ENCODE results near the gene TAF5L.
"Not testable (repeated sequence)": the region's sequence is repeated elsewhere in the genome, so short reads cannot be mapped to it uniquely, and the experiment has no call there.

The TAF5L gene

DNA sequence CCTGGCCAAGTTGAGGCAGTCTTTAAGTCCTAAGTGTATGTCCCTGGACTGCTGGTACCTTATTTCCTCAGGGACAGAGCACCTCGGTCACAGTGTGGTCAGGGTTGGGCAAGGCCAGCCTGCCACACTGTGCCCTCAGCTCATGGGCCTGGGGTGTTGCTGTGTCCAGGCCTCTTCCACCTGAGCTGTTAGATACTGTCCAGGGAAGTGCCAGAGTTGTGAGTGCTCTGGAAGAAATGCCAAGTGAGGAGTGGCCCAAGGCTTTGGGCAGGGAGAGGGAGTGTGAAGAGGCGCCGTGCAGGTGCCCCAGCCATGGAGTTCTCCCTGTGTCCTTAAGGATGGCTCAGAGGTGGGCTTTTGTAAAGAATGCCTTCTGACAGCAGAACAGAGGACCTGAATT, 15.4 kb upstream of the TAF5L start:
- DNase-seq, result no peak

DNA sequence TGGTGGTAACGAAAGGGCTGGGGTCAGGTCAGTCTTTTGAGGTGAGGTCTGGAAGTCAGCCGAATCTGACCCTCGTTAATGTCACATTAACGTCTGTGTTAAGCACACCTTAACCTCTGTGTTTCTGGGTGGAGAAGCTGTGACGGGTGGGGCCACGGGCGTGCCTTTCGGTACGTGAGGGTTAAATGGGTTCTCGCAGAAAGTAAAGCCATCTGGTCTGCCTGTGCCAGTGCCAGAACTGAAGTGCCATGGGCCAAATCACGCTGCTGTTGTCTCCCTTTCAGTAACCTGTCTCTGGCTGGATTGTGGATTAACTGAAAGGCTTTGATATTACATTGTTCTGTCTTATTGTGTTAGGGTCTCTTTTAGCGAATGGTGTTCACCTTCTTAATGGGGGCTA, 14.5 kb upstream of the TAF5L start:
- DNase-seq, result no peak

DNA sequence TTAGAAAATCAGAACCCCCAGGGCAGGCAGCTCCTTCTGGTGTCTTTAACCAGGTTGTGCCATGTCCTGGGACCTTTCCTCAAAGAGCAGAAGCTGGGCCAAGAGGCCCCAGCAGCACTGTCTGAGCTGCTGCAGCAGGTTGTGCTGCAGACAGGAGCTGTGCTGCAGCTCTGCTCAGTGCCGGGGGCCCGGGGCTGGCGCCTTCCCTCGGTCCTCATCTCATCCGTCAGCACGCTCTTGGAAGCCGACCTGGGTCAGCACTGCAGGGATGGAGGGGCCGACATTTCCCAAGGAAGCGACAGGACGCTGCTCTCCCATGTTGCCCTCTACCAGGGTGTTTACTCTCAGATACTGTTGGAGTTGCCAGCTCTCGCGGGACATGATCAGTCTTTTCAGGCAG, 11.8 kb upstream of the TAF5L start:
- no peak for DNase-seq

DNA sequence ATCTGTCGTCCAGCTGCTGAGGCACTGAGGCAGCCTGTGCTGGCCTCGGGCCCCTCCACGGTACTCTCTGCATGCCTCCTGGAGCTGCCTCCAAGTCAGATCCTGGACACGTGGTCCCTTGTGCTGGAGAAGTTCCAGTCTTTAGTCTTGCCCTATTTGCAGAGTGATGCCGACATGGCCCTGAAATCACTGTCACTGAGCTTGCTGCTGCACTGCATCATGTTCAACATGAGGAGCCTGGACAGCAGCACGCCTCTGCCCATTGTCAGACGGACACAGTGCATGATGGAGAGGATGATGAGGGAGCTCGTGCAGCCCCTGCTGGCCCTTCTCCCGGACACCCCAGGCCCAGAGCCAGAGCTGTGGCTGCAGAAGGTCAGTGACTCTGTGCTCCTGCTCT, 10.1 kb upstream of the TAF5L start:
- DNase-seq, result no peak

DNA sequence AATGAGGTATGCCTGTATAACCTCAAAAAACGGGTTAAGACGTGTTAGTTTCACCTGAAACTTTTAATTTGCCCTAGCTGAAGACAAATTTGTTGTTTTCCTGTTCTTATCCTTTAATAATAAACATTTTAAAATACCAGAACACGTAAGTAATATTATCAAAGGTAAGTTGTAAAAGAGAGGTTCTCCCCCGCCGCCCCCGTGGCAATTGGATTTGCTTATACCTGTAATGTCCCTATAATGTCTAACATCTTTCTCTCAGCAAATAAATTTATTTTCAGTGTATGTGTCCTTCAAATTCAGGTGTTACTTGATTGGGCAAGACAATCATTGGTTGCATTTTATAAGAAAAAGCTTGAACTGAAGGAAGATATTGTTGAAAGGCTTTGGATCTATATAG, 6.0 kb upstream of the TAF5L start:
- DNase-seq, result no peak

DNA sequence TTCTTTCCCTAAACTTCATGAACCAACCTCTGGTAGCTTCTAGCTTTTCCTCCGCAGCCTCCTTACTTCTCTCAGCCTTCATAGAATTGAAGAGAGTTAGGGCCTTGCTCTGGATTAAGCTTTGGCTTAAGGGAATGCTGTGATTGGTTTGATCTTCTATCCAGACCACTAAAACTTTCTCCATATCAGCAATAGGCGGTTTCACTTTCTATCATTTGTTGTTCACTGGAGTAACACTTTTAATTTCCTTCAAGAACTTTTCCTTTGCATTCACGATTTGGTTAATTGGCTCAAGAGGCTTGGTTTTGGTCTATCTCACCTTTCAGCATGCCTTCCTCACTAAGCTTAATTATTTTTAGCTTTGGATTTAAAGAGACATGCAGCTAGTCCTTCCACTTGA, 5.2 kb upstream of the TAF5L start:
- DNase-seq, result no peak

DNA sequence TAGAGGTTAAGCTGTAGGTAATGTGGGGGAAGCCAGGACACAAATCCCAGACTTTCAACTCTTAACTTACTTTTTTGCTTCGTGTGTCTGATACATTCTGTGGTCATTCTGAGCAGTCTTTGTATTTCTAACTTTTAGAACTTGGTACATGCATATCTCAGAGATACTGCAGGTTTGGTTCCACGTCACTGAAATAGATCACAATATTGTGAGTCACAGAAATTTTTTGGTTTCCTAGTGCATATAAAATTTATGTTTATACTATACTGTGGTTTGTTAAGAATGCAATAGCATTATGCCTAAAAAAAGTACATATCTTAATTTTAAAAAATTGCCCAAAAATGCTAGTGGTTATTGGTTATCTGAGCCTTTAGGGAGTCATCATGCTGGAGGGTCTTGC, 3.3 kb upstream of the TAF5L start:
- DNase-seq, result no peak

DNA sequence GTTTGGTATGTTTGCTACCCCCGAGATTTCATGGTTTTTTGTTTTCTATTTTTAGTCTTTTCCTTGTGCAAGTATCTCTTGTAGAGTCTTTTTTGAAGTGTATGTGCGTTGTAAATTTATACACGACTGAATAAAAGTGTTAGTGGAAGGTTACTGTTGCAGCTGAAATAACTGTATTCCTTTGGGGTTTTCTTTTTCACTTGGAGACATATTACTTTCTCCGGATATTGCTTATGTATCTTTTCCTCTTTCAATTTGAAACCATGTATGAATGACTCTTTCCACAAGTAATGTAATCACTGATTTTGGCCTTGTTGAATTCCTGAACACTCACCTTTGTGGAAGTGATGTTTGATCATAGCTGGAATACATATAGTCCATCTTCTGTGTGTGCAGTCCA, 1.1 kb upstream of the TAF5L start:
- no peak for DNase-seq

DNA sequence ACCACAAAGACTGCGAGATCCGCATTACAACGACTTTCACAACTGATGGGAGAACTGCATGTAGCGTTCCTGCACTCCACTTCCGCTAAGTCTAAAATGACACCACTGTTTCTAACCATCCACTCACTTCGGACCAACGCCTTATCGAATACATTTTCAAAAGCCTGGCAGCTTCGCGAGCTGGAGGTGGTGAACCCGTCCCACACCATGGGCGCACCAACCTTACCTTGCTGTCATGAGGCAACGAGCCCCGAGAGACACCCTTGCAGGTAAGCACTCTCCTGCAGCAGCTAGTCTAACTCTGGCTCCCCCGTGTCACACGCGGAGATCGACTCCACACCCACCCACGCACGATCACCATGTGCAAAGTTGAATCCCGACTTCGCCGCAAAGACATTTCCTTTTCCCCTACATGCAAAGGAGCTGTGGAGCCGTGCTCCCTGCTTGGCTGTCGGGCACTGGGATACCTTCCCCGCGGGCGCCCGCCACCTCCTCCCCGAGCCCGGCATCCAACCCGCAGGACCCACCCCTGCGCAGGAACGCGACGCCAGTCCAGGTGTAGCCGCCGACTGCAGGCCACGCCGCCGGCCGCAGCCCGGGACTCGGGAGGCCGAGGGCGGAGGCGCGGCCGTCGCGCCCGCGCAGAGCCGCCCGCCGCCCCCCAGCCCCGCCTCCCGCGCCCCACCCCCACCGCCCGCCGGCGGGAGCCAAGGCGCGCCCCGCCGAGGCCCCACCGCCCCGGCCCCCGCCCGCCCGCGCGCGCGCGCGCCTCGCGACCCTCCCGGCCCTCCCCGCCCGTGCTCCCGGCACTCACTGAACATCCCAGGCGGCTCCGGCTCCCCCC, 629 bp downstream of the TAF5L start:
- DNase-seq, result peak; percentile 59 to 62

DNA sequence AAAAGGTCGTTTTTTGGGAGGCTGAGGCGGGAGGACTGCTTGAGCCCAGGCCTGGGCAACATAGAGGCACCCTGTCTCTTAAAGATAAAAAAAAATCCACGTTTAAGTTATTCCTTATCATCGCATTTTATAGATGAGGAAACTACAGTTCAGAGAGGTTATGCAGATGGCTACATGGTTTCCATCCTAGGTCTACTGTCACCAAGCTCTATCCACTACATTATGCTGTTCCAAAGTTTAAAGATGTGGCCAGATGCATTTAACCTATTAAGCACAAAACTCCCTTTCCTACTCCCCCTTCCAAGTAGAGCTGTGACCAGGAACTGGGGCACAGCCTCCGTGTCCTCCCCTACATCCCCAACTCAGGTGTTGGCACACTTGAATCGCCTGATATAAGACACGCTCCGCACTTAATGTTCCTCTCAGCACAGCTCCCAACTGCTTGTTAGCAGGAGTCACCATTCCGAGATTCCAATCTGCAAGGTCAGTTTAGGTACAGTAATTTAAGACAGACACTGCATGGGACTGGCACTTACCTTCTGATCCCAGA, 1.3 kb downstream of the TAF5L start:
- no peak for DNase-seq

DNA sequence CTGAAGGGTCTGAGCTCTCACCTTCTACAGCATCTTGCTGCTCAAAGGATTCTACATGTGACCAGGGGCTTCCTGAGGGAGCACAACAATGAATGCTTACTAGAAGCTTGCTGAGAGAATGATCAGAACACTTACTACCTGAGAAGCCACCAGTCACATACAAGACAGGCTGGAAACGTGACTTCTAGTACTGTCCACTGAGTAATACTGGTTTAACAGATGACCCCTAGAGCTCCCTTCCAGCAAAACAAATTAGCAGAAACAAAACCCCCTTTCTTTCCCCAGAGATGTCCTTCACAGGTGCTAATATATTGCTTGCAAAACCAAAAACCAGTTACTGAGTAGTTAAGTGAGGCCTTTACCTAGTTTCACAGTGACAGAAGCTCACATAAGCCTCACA, 2.1 kb downstream of the TAF5L start:
- DNase-seq, result no peak

DNA sequence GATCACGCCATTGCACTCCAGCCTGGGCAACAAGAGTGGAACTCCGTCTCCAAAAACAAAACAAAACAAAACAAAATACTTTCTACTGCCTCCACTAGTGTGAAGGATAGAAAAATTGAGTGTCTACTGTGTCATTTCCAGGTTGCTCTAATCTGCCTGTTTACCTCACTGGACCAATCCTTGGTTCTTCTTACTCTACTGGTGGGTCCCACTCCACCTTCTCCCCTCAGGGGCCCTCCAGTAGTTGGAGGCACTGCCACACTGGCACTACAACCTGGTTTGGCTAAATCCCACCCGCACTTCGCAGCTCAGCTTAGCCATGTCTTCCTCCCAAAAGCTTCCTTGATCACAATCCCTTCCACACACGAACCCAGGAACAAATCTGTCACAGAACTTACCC, 2.7 kb downstream of the TAF5L start:
- no peak for DNase-seq

DNA sequence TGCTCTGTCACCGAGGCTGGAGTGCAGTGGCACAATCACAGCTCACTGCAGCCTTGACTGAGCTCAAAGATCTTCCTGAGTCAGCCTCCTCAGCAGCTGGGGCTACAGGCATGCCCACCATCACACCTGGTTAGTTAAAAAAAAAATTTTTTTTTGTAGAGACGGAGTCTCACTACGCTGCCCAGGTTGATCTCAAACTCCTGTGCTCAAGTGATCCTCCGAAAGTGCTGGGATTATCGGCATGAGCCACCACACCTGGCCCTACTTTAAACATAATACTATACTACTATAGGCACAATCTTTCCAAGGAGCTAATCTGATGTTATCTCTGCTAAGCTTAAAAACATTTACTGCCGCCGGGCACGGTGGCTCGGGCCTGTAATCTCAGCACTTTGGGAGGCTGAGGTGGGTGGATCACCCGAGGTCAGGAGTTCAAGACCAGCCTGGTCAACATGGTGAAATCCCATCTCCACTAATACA, 3.2 kb downstream of the TAF5L start:
- DNase-seq, result not testable (repeated sequence)

DNA sequence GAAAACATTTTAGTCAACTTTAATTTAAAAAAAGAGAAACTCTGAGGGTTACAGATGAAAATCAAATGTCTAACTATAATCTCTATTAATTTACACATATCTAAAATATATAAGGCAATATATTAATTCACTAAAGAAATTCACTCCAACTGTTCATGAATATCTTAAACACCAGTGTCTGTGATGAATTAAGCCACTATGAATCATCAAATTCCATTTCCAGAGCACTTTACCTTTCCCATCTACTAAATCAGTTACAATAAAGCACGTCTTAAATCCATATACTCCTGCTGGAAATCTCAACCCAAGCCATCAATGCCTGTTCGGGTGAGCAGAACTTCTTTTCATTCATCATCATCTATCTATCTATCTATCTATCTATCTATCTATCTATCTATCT, 4.3 kb downstream of the TAF5L start:
- no peak for DNase-seq

DNA sequence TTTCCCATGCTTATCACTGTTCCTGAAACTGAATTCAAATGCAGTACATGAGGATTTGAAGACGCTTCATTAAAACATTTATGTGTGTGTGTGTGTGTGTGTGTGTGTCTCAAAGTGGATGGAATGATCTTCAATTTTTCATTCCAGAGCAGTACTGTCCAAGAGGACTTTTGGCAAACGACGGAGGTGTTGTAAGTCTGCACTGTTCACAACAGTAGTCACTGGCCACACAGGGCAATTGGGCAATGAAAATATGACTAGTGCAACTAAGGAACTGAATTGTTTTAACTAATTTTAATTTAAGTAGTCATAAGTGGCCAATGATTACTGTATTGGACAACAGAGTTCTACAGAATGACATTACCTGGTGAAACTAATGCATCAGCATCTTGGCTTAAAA, 5.0 kb downstream of the TAF5L start:
- no peak for DNase-seq

DNA sequence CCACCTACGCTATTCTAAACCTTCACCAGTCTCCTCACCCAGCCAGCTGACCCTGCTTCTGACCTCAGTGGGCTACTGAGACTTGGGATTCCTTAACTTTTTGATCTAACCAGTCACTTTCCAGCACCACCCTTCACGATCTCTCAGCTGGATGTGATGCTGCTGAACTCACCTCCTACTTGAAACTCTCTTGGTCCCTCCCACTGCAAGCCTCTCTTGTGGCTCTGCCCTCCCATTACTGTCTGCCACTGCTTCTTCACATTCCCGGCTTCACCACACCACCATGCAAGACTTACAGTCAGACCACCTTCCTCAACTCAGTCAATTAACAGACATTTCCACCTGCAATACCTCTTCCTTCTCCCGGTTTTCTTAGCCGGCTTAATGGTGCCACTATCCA, 6.3 kb downstream of the TAF5L start:
- DNase-seq, result no peak

DNA sequence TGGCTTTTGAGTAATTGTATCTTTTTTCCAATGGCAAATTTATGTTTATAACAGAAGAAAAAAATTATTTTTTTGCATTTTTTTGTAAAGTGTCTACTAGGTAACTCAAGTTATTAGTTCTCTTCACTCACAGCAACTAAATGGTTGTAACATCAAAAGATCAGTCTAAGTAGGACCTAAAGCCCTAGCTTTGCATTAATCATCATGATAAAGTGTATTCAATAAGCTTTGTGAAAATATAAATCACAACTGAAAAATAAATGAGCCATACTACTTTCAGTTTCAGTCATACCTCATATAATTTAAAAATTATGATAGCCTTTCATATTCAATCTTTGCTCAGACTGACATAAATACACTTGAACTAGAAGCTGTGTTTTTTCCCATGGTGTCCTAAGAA, 6.9 kb downstream of the TAF5L start:
- DNase-seq, result no peak

DNA sequence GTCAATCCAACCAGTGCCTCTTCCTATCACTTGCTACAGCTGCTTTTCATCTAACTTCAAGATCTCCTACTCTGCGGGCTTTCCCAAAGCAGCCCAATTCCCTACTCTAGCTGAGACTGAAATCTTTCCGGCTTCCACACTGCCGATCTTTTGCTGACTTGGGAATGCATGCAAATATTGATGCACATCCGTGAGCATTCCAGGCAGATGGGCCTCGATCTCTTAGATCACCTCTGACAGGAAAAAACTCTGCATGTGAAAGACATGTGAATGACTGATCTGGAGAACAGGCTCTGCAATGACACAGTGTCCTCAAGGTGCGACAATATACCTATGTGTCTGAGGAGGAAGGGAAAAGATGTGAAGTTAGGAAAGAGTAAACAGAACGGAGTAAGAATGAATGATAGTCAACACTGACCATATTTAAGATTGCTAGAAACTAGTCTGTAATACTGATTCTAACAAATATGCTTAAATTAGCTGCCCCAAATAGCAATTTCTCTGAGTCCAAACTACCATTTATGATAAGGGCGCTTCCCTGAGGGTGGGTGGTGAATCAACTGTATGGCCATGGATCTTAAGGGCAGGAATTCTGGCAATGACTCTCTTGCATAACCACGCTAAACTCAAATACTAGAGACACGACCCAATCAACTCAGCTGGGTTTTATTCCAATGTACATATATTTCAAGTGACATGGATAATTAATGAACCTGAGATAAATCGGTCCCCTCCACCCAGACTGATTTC, 8.4 kb downstream of the TAF5L start:
- DNase-seq, result no peak

DNA sequence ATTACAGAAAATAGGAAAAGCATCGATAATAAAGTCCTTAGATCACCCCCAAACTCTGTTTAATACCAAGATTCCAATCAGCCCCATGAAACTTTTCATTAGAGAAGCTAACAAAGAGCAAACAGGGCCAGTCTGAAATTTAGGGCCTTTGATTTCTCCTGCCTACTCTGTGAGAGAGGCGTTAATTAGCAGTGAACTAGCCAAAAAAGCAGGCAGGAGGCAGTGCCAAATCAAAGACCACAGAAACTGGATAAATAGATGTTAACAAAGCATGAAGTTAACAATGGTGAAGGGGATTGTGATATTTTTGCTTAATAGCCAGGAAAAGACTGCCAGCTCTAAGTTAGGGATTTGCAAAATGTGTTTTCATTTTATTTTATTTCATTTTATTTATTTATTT, 11.2 kb downstream of the TAF5L start:
- no peak for DNase-seq

DNA sequence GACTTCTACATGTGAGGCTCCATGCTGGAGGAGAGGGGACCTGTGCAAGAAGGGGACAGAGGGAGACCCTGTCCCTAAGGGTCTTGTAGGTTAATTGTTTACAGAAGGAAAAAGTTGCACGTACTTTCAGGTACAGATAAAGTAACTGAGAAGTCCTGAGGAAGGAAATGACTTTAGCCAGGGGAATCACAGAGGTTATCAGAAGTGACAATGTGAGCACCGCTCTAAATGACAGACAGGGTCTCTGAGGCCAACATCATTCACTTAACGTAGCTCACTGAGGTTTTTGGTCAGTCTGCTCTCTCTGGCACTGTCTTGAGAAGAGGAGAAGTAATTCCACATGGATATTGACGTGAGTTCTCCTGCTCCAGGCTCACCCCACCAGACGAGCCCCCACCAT, 12.0 kb downstream of the TAF5L start:
- DNase-seq, result no peak

DNA sequence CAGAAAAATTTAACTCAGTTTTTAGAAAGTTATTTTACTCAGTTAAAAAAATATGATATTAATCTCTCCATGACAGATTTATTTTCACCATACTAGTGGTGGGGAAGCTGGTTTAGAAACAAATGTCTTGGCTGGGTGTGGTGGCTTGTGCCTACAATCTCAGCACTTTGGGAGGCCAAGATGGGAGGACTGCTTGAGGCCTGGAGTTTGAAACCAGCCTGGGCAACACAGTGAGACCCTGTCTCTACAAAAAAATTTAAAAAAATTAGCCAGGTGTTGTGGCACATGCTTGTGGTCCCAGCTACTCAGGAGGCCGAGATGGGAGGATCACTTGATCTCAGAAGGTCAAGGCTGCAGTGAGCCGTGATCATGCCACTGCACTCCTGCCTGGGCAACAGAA, 17.3 kb downstream of the TAF5L start:
- DNase-seq, result no peak

DNA sequence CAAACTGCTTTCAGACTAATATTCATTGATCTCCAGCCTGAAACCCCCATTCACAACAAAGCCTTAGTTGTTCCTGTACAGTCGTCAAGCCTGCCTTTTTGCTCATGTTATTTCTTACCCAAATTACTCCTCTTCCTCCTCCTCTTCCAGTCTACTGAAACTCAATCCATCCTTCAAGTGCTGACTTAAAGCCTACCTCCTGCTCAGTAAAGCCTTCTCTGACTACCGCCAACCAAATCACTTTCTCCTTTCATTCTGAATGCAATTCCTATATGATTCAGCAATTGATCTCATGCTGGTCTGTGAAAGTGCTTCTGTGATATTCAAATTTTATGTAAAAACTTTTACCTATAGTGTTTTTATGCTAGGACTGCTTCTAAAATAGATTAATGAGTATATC, 18.6 kb downstream of the TAF5L start:
- no peak for DNase-seq

DNA sequence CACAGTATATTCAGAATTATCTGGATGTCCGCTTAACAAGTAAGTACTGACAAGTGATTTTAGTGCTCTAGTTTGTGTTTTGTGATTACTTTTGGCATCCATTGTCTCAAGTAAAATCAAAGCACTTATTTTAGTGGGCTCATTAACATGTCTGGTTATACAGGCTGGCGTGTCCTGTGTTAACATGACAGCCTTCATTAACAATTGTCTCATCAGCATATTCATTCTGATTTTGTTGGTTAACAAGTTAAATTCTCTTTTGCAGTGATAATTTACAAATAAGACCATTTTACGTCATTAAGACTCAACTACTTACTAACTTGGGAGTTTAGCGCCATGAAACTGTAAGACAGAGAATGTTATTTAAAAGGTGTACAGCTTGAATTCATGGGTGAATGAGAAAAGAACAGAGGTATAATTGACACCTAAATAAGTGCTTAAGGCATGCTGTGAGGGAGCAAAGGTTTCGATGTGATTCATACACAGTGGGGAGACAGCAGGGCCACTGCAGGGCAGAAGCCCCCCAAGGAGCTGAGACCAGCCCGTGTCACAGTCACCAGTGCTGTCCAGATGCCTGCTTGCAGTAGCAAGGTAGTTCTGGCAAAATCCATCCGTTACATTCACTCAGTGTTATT, 22.4 kb downstream of the TAF5L start:
- DNase-seq, result no peak

DNA sequence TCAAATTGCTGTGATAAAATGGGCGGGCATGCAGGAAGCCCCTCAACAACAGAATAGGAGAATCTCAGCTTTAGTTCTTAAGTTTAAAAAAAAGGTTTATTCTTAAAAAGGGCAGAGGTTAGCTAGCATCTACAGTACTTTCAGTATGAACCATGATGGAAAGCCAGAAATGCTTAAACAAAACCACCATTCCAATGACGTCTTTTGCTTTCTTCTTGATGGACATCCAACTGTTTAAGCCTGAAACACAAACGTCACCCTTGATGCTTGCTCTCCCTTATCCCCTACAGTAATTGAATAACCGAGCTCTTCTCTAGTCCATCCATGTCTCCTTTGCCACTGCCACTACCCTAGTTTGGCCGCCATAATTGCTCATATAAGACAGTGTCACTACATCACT, 25.7 kb downstream of the TAF5L start:
- DNase-seq, result no peak
